Neuronal stem cell (in vitro differentiated cells): ENCODE data around the gene HAGHL.
A peak's percentile ranks its signal among the peaks of the same experiment; 100 is the strongest.
"Not testable (repeated sequence)": the region's sequence is repeated elsewhere in the genome, so short reads cannot be mapped to it uniquely, and the experiment has no call there.

Experiments used
- DNase-seq: peaks from one replicate; pipeline ENCODE4 v3.0.0-alpha.2; 2013; ENCODE audit warnings: low spot score
- H2AFZ ChIP-seq: one replicate; pipeline ENCODE4 v1.6.1; 2013; ENCODE audit warnings: mild to moderate bottlenecking, low read length, inconsistent platforms
- H2AK5ac ChIP-seq: 2 replicates; pipeline ENCODE4 v1.6.1; 2013; ENCODE audit warnings: low read depth, mild to moderate bottlenecking, inconsistent platforms, low read length, moderate library complexity, mixed read lengths
- H2BK120ac ChIP-seq: 2 replicates; pipeline ENCODE4 v1.6.1; 2013; ENCODE audit warnings: low read depth, mild to moderate bottlenecking, inconsistent platforms, low read length, moderate library complexity, mixed read lengths
- H2BK12ac ChIP-seq: one replicate; pipeline ENCODE4 v1.6.1; 2013; ENCODE audit warnings: low read length, inconsistent platforms
- H2BK15ac ChIP-seq: 2 replicates; pipeline ENCODE4 v1.6.1; 2013; ENCODE audit warnings: mild to moderate bottlenecking, low read length, inconsistent platforms, mixed read lengths
- H2BK5ac ChIP-seq: one replicate; pipeline ENCODE4 v1.6.1; 2013; ENCODE audit warnings: inconsistent platforms, mild to moderate bottlenecking, low read length, moderate library complexity
- H3K14ac ChIP-seq: one replicate; pipeline ENCODE4 v1.6.1; 2013; ENCODE audit warnings: low read length, inconsistent platforms
- H3K18ac ChIP-seq: 2 replicates; pipeline ENCODE4 v1.6.1; 2013; ENCODE audit warnings: low read length, inconsistent platforms
- H3K23ac ChIP-seq: 2 replicates; pipeline ENCODE4 v1.6.1; 2013; ENCODE audit warnings: low read depth, mild to moderate bottlenecking, mixed read lengths, low read length, inconsistent platforms; ENCODE audit not compliant: poor library complexity
- H3K27ac ChIP-seq: replicated peaks from 3 replicates; pipeline ENCODE4 v1.5.1; 2013; ENCODE audit warnings: low read length, inconsistent platforms
- H3K27me3 ChIP-seq, 3 experiments: 2 replicates each; pipeline ENCODE4 v1.6.1; 2013; ENCODE audit warnings: low read length in 3 of 3, mild to moderate bottlenecking in 2 of 3, inconsistent platforms in 1 of 3, low read depth in 1 of 3, mixed read lengths in 1 of 3, moderate library complexity in 1 of 3; ENCODE audit not compliant: control insufficient read depth in 3 of 3, insufficient read depth in 3 of 3
- H3K36me3 ChIP-seq, 2 donors: replicated peaks in 1 of 2; 2 replicates each; pipeline ENCODE4 v1.6.1; 2013; ENCODE audit warnings: low read length in 2 of 2; ENCODE audit not compliant: control insufficient read depth in 2 of 2, insufficient read depth in 2 of 2
- H3K4ac ChIP-seq: 2 replicates; pipeline ENCODE4 v1.6.1; 2013; ENCODE audit warnings: inconsistent platforms, mild to moderate bottlenecking, low read length, moderate library complexity
- H3K4me1 ChIP-seq, 2 donors: 1 replicate in 1 of 2; 2 replicates in 1 of 2; pipeline ENCODE4 v1.6.1; 2013; ENCODE audit warnings: low read length in 2 of 2, low read depth in 1 of 2; ENCODE audit not compliant: control insufficient read depth in 2 of 2, insufficient read depth in 1 of 2
- H3K4me2 ChIP-seq: one replicate; pipeline ENCODE4 v1.6.1; 2013; ENCODE audit warnings: mild to moderate bottlenecking, low read length, inconsistent platforms; ENCODE audit not compliant: insufficient read depth, poor library complexity, severe bottlenecking
- H3K4me3 ChIP-seq, 2 donors: 2 replicates each; pipeline ENCODE4 v1.5.1; 2013; ENCODE audit warnings: low read length in 2 of 2, mild to moderate bottlenecking in 2 of 2, inconsistent platforms in 1 of 2, moderate library complexity in 1 of 2
- H3K79me1 ChIP-seq: one replicate; pipeline ENCODE4 v1.6.1; 2013; ENCODE audit warnings: low read depth, mild to moderate bottlenecking, inconsistent platforms, low read length, moderate library complexity
- H3K9ac ChIP-seq: one replicate; pipeline ENCODE4 v1.6.1; 2013; ENCODE audit warnings: mild to moderate bottlenecking, low read depth, low read length, inconsistent platforms; ENCODE audit not compliant: poor library complexity
- H3K9me3 ChIP-seq, 2 donors: replicated peaks in 1 of 2; 2 replicates each; pipeline versions ENCODE3 to v1.6.1; 2013; ENCODE audit warnings: low read length in 2 of 2, mild to moderate bottlenecking in 2 of 2, inconsistent platforms in 1 of 2, low read depth in 1 of 2, mixed read lengths in 1 of 2, moderate library complexity in 1 of 2; ENCODE audit not compliant: control insufficient read depth in 2 of 2, insufficient read depth in 1 of 2
- H4K8ac ChIP-seq: one replicate; pipeline ENCODE4 v1.6.1; 2013; ENCODE audit warnings: low read depth, mild to moderate bottlenecking, inconsistent platforms, low read length, moderate library complexity
- H4K91ac ChIP-seq: one replicate; pipeline ENCODE4 v1.6.1; 2013; ENCODE audit warnings: low read length, low read depth, mild to moderate bottlenecking, inconsistent platforms; ENCODE audit not compliant: poor library complexity
- WGBS, 2 donors: extraction: QIAGEN DNeasy Blood & Tissue Kit; methylation state at CpG; one replicate each; pipeline ENCODE4 v1.1.7; 2013; ENCODE audit warnings: missing lambda C conversion rate in 2 of 2, mixed read lengths in 1 of 2; ENCODE audit not compliant: insufficient read length in 2 of 2, insufficient replicate concordance in 1 of 2; ENCODE audit errors: extremely low coverage in 2 of 2; 5-methylcytosine and 5-hydroxymethylcytosine counted together

The HAGHL gene

GRCh38 chr16:740764-741505, 14.0 kb downstream of the HAGHL start, which contains the start of gene CIAO3:
CIAO3 (minus strand) TSS chr16:740997; CDS start chr16:740985, 12 bp downstream.
- Histone ChIP-seq H4K91ac (peak within 1 kb of the TSS; percentile 38), H3K79me1 (peaks cover 7% of the 10 kb centered on the region), H2AK5ac (peak within 1 kb of the TSS; percentile 90), H3K4me3 (peak within 1 kb of the TSS; percentile 84 to 94), H3K14ac (peak within 1 kb of the TSS; percentile 56), H3K18ac (peak within 1 kb of the TSS; percentile 90), H3K9ac (peak within 1 kb of the TSS; percentile 88), H2BK15ac (no peak within 1 kb of the TSS), H3K27me3 (no peaks in the 10 kb centered on the region), H2AFZ (peak within 1 kb of the TSS; percentile 100), H3K9me3 (no peaks in the 10 kb centered on the region), H3K23ac (peak within 1 kb of the TSS; percentile 73), H3K4ac (peak within 1 kb of the TSS; percentile 76), H3K4me2 (peak within 1 kb of the TSS; percentile 96), H2BK5ac (peak within 1 kb of the TSS; percentile 66), H3K4me1 (peaks cover 4 to 5% of the 10 kb centered on the region in 2 donors), H2BK12ac (no peak within 1 kb of the TSS), H3K27ac (no peak within 1 kb of the TSS), H4K8ac (no peak within 1 kb of the TSS), H3K36me3 (peaks cover 11 to 21% of the 10 kb centered on the region in 2 donors), H2BK120ac (no peak within 1 kb of the TSS)
- WGBS, 2 donors = no CpG with 5 or more reads among the region's 79 CpGs
- DNase-seq = peak; percentile 91

DNA sequence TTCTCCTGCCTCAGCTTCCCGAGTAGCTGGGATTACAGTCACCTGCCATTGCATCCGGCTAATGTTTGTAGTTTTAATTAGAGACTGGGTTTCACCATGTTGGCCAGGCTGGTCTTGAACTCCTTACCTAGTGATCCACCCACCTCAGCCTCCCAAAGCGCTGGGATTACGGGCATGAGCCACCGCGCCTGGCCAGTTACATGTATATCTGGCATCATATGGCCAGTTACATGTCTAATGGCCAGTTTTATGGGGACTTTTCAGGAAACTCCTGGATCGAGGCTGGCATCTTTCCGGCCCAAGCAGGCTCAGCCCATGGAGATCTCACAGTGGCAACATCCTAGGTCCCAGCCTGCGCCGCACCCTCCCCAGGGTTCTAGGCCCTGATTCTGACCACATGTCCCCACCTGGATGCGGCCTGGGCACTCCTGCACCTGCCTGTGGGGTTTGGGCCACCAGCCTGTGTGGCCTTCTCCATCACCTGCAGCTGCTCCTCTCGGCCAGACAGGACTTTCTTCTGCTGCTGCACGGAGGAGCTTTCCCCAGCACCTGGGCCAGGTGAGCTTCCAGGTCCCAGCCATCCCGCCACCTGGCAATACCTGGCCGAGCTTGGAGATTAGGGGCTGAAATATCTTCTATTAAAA, 15.2 kb downstream of the HAGHL start:
- H3K4me2 ChIP-seq = no peak overlapping the region
- peaks cover 7 to 10% of the 10 kb centered on the region in 2 donors for H3K36me3 ChIP-seq
- peak overlapping the region; percentile 82 for H3K14ac ChIP-seq
- no peak overlapping the region for H2AFZ ChIP-seq
- no peak overlapping the region for H2BK12ac ChIP-seq
- no peak overlapping the region for H3K23ac ChIP-seq
- peak overlapping the region; percentile 21 for H3K9ac ChIP-seq
- H2AK5ac ChIP-seq = peak overlapping the region; percentile 98
- no peak overlapping the region for H2BK120ac ChIP-seq
- H3K27ac ChIP-seq = no peak overlapping the region
- H3K18ac ChIP-seq = no peak overlapping the region
- H4K8ac ChIP-seq = no peak overlapping the region
- H3K4me3 ChIP-seq = no peak overlapping the region
- H2BK5ac ChIP-seq = no peak overlapping the region
- WGBS, 2 donors = no CpG with 5 or more reads among the region's 15 CpGs
- peak overlapping the region; percentile 75 for H2BK15ac ChIP-seq
- H3K79me1 ChIP-seq = peaks cover 7% of the 10 kb centered on the region
- H4K91ac ChIP-seq = no peak overlapping the region
- H3K9me3 ChIP-seq = no peaks in the 10 kb centered on the region
- H3K27me3 ChIP-seq = no peaks in the 10 kb centered on the region
- H3K4me1 ChIP-seq = peaks cover 4 to 5% of the 10 kb centered on the region in 2 donors
- H3K4ac ChIP-seq = no peak overlapping the region
- no peak for DNase-seq

DNA sequence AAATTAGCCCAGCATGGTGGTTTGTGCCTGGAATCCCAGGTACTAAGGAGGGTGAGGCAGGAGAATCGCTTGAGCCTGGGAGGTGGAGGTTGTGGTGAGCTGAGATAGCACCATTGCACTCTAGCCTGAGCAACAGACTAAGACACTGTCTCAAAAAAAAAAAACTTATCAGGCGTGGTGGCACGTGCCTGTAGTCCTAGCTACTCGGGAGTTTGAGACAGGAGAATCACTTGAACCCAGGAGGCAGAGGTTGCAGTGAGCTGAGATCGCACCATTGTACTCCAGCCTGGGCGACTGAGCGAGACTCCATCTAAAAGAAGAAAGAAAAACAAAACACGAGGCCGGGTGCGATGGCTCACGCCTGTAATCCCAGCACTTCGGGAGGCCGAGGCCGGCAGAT, 16.0 kb downstream of the HAGHL start:
- not testable (repeated sequence) for H3K14ac ChIP-seq, H2BK12ac ChIP-seq, H3K18ac ChIP-seq, H3K27me3 ChIP-seq, H2BK5ac ChIP-seq, H2AFZ ChIP-seq, H3K27ac ChIP-seq, H3K9me3 ChIP-seq, H3K9ac ChIP-seq, H3K79me1 ChIP-seq, H2AK5ac ChIP-seq, H4K8ac ChIP-seq, H2BK15ac ChIP-seq, H3K4ac ChIP-seq, H3K4me1 ChIP-seq, H2BK120ac ChIP-seq, H3K4me2 ChIP-seq, H3K4me3 ChIP-seq, H3K23ac ChIP-seq, DNase-seq, H4K91ac ChIP-seq, H3K36me3 ChIP-seq
- no CpG with 5 or more reads among the region's 14 CpGs for WGBS, 2 donors

- no peaks in the 10 kb centered on the region for H3K9me3 ChIP-seq
- H2AFZ ChIP-seq = no peak overlapping the region
- peak overlapping the region; percentile 28 for H3K18ac ChIP-seq
- H3K14ac ChIP-seq = no peak overlapping the region
- peak overlapping the region; percentile 67 for H2BK15ac ChIP-seq
- H3K27ac ChIP-seq = no peak overlapping the region
- no peak overlapping the region for H3K4me3 ChIP-seq
- peak overlapping the region; percentile 16 for H2BK12ac ChIP-seq
- no peak overlapping the region for H3K4me2 ChIP-seq
- H4K8ac ChIP-seq = no peak overlapping the region
- H4K91ac ChIP-seq = no peak overlapping the region
- no peak overlapping the region for H2BK120ac ChIP-seq
- peak overlapping the region; percentile 84 for H2AK5ac ChIP-seq
- peak overlapping the region; percentile 37 for H3K4ac ChIP-seq
- no peaks in the 10 kb centered on the region for H3K27me3 ChIP-seq
- peak overlapping the region; percentile 39 for H2BK5ac ChIP-seq
- peaks cover 4 to 5% of the 10 kb centered on the region in 2 donors for H3K4me1 ChIP-seq
- H3K36me3 ChIP-seq = no peaks in the 10 kb centered on the region
- no peak overlapping the region for H3K9ac ChIP-seq
- H3K79me1 ChIP-seq = peaks cover 10% of the 10 kb centered on the region
- no CpG with 5 or more reads among the region's 21 CpGs for WGBS, 2 donors
- no peak for DNase-seq
- peak overlapping the region; percentile 80 for H3K23ac ChIP-seq
These were observed 17.0 kb downstream of the HAGHL start for GRCh38 chr16:743794-744500.
